B cell (primary cell): Measurements from ENCODE around the gene IFITM1. TPM values are rescaled to one million over a fixed set of nuclear protein-coding genes. Genes with fewer than 3 reads are reported as not detected.

ENCODE experiments used
- ATAC-seq: fragments of 200-7000 bp; cut with Tn5 transposase; one replicate; pipeline ENCODE4 v1.10.0; 2021; ENCODE audit warnings: low read depth, mild to moderate bottlenecking, moderate number of reproducible peaks, moderate library complexity
- CTCF ChIA-PET: fragments of 350-600 bp; sonication (Branson Sonifier 250); formaldehyde crosslinking; loops from one replicate; lab custom pipeline; 2021; ENCODE audit warnings: antibody characterized with exemption, inconsistent platforms; lab: Charles Lee
- POLR2A ChIA-PET: fragments of 350-600 bp; sonication (Branson Sonifier 250); formaldehyde crosslinking; loops from one replicate; lab custom pipeline; 2021; ENCODE audit warnings: antibody characterized with exemption; lab: Charles Lee
- DNase-seq: peaks from one replicate; pipeline ENCODE4 v3.0.0; 2013
- H2AFZ ChIP-seq: 2 replicates; pipeline ENCODE4 v1.6.1; 2012; ENCODE audit warnings: mild to moderate bottlenecking, low read depth, low read length; ENCODE audit not compliant: insufficient read depth, poor library complexity, severe bottlenecking
- H3K27ac ChIP-seq, 2 donors: 1 replicate in 1 of 2; 2 replicates in 1 of 2; pipeline ENCODE4 v1.5.1; 2012 to 2013; ENCODE audit warnings: low read length in 2 of 2, mild to moderate bottlenecking in 2 of 2, moderate library complexity in 1 of 2
- H3K27me3 ChIP-seq, 4 experiments: fragments of 200-600 bp in 1 of 4; sonication (generic) in 1 of 4; replicated peaks in 1 of 4; 1 replicate in 2 of 4; 2 replicates in 2 of 4; pipeline versions ENCODE4 v1.6.1 to v1.7.0; 2013 to 2016; ENCODE audit warnings: low read length in 3 of 4, mild to moderate bottlenecking in 2 of 4, mixed read lengths in 1 of 4, moderate library complexity in 1 of 4; ENCODE audit not compliant: insufficient read depth in 4 of 4, control insufficient read depth in 3 of 4; ENCODE audit errors: control extremely low read depth in 1 of 4
- H3K36me3 ChIP-seq, 2 experiments: replicated peaks in 1 of 2; 1 replicate in 1 of 2; 2 replicates in 1 of 2; pipeline versions ENCODE4 v1.6.1 to v1.7.1; 2013; ENCODE audit warnings: low read length in 1 of 2; ENCODE audit not compliant: insufficient read depth in 2 of 2, control insufficient read depth in 1 of 2; ENCODE audit errors: control extremely low read depth in 1 of 2, extremely low read depth in 1 of 2
- H3K4me1 ChIP-seq, 2 donors: fragments of 200-600 bp in 1 of 2; sonication (generic) in 1 of 2; 1 replicate in 1 of 2; 2 replicates in 1 of 2; pipeline versions ENCODE4 v1.5.1 to v1.6.1; 2013 to 2017; ENCODE audit warnings: low read length in 2 of 2; ENCODE audit not compliant: control insufficient read depth in 2 of 2, insufficient read depth in 2 of 2
- H3K4me2 ChIP-seq: replicated peaks from 2 replicates; pipeline ENCODE3; 2012; ENCODE audit warnings: mild to moderate bottlenecking, low read depth, low read length; ENCODE audit not compliant: poor library complexity, severe bottlenecking
- H3K4me3 ChIP-seq, 5 experiments: fragments of 200-600 bp in 1 of 5; sonication (generic) in 1 of 5; 1 replicate in 3 of 5; 2 replicates in 2 of 5; pipeline versions ENCODE4 v1.5.1 to v1.7.0; 2011 to 2016; ENCODE audit warnings: low read length in 4 of 5, mild to moderate bottlenecking in 4 of 5, low read depth in 2 of 5, control low read depth in 1 of 5, moderate library complexity in 1 of 5; ENCODE audit not compliant: insufficient read depth in 1 of 5; ENCODE audit errors: control extremely low read depth in 1 of 5, extremely low read depth in 1 of 5
- H3K79me2 ChIP-seq: fragments of 200-600 bp; sonication (generic); one replicate; pipeline ENCODE4 v1.6.0; 2016; ENCODE audit warnings: low read length; ENCODE audit not compliant: control insufficient read depth, insufficient read depth
- H3K9ac ChIP-seq: fragments of 200-600 bp; sonication (generic); 2 replicates; pipeline ENCODE4 v1.6.1; 2017; ENCODE audit warnings: mild to moderate bottlenecking, low read length, moderate library complexity
- H3K9me3 ChIP-seq, 3 donors: one replicate each; pipeline versions ENCODE4 v1.6.1 to v1.7.1; 2013; ENCODE audit warnings: low read length in 2 of 3; ENCODE audit not compliant: control insufficient read depth in 2 of 3, insufficient read depth in 1 of 3; ENCODE audit errors: control extremely low read depth in 1 of 3
- H4K20me1 ChIP-seq: 2 replicates; pipeline ENCODE4 v1.6.0; 2012; ENCODE audit warnings: mild to moderate bottlenecking, low read length; ENCODE audit not compliant: insufficient read depth, control insufficient read depth, poor library complexity, severe bottlenecking
- H3K27ac Mint-ChIP-seq: one replicate; pipeline ENCODE4 v1.8.0; 2021; ENCODE audit warnings: mixed read lengths
- H3K27me3 Mint-ChIP-seq: one replicate; pipeline ENCODE4 v1.8.0; 2021; ENCODE audit warnings: mixed read lengths
- H3K4me1 Mint-ChIP-seq: one replicate; pipeline ENCODE4 v1.8.0; 2021; ENCODE audit warnings: mixed read lengths
- H3K4me3 Mint-ChIP-seq: one replicate; pipeline ENCODE4 v1.8.0; 2021; ENCODE audit warnings: mixed read lengths
- H3K9me3 Mint-ChIP-seq: one replicate; pipeline ENCODE4 v1.8.0; 2022; ENCODE audit warnings: mixed read lengths; ENCODE audit not compliant: insufficient read depth
- EZH2 ChIP-seq: IDR thresholded peaks from 2 replicates; pipeline ENCODE4 v1.6.1; 2012; ENCODE audit warnings: borderline replicate concordance, low read depth, mild to moderate bottlenecking, moderate library complexity, low read length; ENCODE audit not compliant: insufficient read depth, poor library complexity, severe bottlenecking
- WGBS: methylation state at CpG from one replicate; pipeline ENCODE4 v1.1.5; 2013; ENCODE audit warnings: missing lambda C conversion rate; ENCODE audit not compliant: insufficient coverage; 5-methylcytosine and 5-hydroxymethylcytosine counted together
- intact Hi-C: fragments of 100-400 bp; cut with micrococcal nuclease; formaldehyde crosslinking; loops from one replicate; pipeline ENCODE4 v1.10.0; 2022
- polyA plus RNA-seq: library from polyadenylated mRNA; depleted of rRNA; stranded (reverse); fragments of >200 nt; gene quantifications from 2 replicates; pipeline ENCODE4 v1.2.3, GENCODE V29; 2012
- total RNA-seq, 2 donors: library from RNA; stranded (reverse); fragments of 120-200 nt in 1 of 2; gene quantifications; 1 replicate in 1 of 2; 2 replicates in 1 of 2; pipeline versions ENCODE4 v1.2.3 to v1.2.4, GENCODE V29; 2013 to 2022
- TF ChIP-seq, protein P1 (sequence below): fragments of 200-600 bp; IDR thresholded peaks from one replicate; pipeline ENCODE4 v1.8.0; 2022; ENCODE audit warnings: antibody characterized with exemption, mild to moderate bottlenecking

IFITM1 gene
- total and polyA plus RNA-seq, 2 donors (not counting 1 experiment from before 2014, with no cell fraction given), result 19.5 to 83.7 TPM

DNA sequence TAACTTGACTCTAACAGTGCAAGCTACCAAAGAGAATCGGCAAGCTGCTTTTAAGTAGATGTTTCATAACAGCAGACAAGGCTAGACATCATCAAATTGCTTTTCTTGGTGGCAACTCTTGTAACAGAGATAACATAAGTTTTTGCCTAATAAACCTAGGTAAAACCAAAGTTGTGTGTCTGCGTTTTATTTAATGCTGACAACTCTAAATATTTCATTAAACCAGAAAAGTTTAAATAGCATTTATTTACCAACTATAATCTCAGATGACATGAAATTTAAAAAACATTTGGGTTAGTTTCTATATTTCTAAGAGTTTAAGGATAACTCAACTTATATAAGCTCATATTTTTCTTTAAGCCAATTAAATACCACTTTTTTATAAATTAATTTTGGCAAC is 26.1 kb downstream of the IFITM1 start:
- Histone ChIP-seq H3K4me1 (peaks cover 19 to 28% of the 10 kb centered on the region in 2 donors), H3K9me3 (peaks cover 0 to 8% (median 0%) of the 10 kb centered on the region in 3 donors), H3K9ac (no peak overlapping the region), H3K4me2 (no peak overlapping the region), H3K27me3 (no peaks in the 10 kb centered on the region), H3K79me2 (no peaks in the 10 kb centered on the region), H3K36me3 (no peaks in the 10 kb centered on the region), H4K20me1 (no peaks in the 10 kb centered on the region), H2AFZ (no peak overlapping the region), H3K4me3 (no peak overlapping the region), H3K27ac (no peak overlapping the region)
- Mint-ChIP-seq H3K4me3 (no peak overlapping the region), H3K4me1 (peaks cover 28% of the 10 kb centered on the region), H3K27ac (no peak overlapping the region), H3K9me3 (no peaks in the 10 kb centered on the region), H3K27me3 (no peaks in the 10 kb centered on the region)
- ATAC-seq (no peak), DNase-seq (no peak)
- POLR2A ChIA-PET, result interaction anchor here (1.1 kb wide), 1 partner anchor 11 kb away, joined by 3 read pairs; no protein-coding TSS in a partner anchor
- CTCF ChIA-PET, result interaction anchor here (0.7 to 2.4 kb wide), 6 partner anchors 9 to 444 kb away, joined by 3 to 12 read pairs (median 4); no protein-coding TSS in a partner anchor
- no peak for TF ChIP-seq EZH2
- TF ChIP-seq, protein P1, sequence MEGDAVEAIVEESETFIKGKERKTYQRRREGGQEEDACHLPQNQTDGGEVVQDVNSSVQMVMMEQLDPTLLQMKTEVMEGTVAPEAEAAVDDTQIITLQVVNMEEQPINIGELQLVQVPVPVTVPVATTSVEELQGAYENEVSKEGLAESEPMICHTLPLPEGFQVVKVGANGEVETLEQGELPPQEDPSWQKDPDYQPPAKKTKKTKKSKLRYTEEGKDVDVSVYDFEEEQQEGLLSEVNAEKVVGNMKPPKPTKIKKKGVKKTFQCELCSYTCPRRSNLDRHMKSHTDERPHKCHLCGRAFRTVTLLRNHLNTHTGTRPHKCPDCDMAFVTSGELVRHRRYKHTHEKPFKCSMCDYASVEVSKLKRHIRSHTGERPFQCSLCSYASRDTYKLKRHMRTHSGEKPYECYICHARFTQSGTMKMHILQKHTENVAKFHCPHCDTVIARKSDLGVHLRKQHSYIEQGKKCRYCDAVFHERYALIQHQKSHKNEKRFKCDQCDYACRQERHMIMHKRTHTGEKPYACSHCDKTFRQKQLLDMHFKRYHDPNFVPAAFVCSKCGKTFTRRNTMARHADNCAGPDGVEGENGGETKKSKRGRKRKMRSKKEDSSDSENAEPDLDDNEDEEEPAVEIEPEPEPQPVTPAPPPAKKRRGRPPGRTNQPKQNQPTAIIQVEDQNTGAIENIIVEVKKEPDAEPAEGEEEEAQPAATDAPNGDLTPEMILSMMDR, result no peak
- no CpG with 5 or more reads among the region's 2 CpGs for WGBS
- intact Hi-C loops, result no loop called here
